HG02763 (cell line): ENCODE results near the gene WDR41.
"Not testable (repeated sequence)": the region's sequence is repeated elsewhere in the genome, so short reads cannot be mapped to it uniquely, and the experiment has no call there.

Source experiments
- ATAC-seq: cut with Tn5 transposase; IDR thresholded peaks from one replicate; pipeline ENCODE4 v1.9.1; 2021; ENCODE audit warnings: mild to moderate bottlenecking, moderate library complexity; ENCODE audit not compliant: unreplicated experiment

Gene WDR41

GRCh38 chr5:77409870-77410621 is 82.1 kb downstream of the WDR41 start:
- ATAC-seq: no peak

- no peak for ATAC-seq
Measured at GRCh38 chr5:77407152-77407551, 85.0 kb downstream of the WDR41 start.

- ATAC-seq: no peak
Measured at GRCh38 chr5:77402796-77403195, 89.3 kb downstream of the WDR41 start.

- ATAC-seq: no peak
Measured at GRCh38 chr5:77400645-77401044, 91.5 kb downstream of the WDR41 start.

GRCh38 chr5:77398896-77399295 is 93.2 kb downstream of the WDR41 start:
- ATAC-seq: no peak

GRCh38 chr5:77398458-77398857 is 93.7 kb downstream of the WDR41 start:
- ATAC-seq: no peak

GRCh38 chr5:77397686-77398292 is 94.3 kb downstream of the WDR41 start:
- no peak for ATAC-seq

GRCh38 chr5:77396017-77396416 is 96.1 kb downstream of the WDR41 start:
- no peak for ATAC-seq

GRCh38 chr5:77394064-77394715 is 97.9 kb downstream of the WDR41 start:
- ATAC-seq: no peak

GRCh38 chr5:77391240-77391765 is 100.8 kb downstream of the WDR41 start:
- no peak for ATAC-seq

GRCh38 chr5:77390795-77391194 is 101.3 kb downstream of the WDR41 start:
- no peak for ATAC-seq

GRCh38 chr5:77390221-77390620 is 101.9 kb downstream of the WDR41 start:
- no peak for ATAC-seq

GRCh38 chr5:77389746-77390145 is 102.4 kb downstream of the WDR41 start:
- no peak for ATAC-seq

- not testable (repeated sequence) for ATAC-seq
Measured at GRCh38 chr5:77386340-77386739, 105.8 kb downstream of the WDR41 start.

- not testable (repeated sequence) for ATAC-seq
Measured at GRCh38 chr5:77383336-77383735, 108.8 kb downstream of the WDR41 start.
